ENCODE data around the gene TPPP. TPM values are rescaled to one million over a fixed set of nuclear protein-coding genes. Genes with fewer than 3 reads are reported as not detected.

TPPP gene
- total RNA-seq, 1 experiment from 2014 or later, result 1.8 TPM

- ChIA-PET POLR2A (no interaction called here), CTCF (interaction anchor here (0.6 to 1.3 kb wide), 4 partner anchors 24 to 257 kb away, joined by 3 to 5 read pairs (median 3); no protein-coding TSS in a partner anchor)
- TF ChIP-seq, protein P1, sequence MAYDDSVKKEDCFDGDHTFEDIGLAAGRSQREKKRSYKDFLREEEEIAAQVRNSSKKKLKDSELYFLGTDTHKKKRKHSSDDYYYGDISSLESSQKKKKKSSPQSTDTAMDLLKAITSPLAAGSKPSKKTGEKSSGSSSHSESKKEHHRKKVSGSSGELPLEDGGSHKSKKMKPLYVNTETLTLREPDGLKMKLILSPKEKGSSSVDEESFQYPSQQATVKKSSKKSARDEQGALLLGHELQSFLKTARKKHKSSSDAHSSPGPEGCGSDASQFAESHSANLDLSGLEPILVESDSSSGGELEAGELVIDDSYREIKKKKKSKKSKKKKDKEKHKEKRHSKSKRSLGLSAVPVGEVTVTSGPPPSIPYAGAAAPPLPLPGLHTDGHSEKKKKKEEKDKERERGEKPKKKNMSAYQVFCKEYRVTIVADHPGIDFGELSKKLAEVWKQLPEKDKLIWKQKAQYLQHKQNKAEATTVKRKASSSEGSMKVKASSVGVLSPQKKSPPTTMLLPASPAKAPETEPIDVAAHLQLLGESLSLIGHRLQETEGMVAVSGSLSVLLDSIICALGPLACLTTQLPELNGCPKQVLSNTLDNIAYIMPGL (CRISPR knock-in tag; IDR thresholded peaks at IDR 0.05), result no peak
- TF ChIP-seq ZNF263 (CRISPR knock-in tag; IDR thresholded peaks at IDR 0.05; ENCODE audit: low read depth) (no peak), ZNF232 (CRISPR knock-in tag; IDR thresholded peaks at IDR 0.05) (no peak), FOXJ3 (CRISPR knock-in tag; IDR thresholded peaks at IDR 0.05; ENCODE audit: borderline replicate concordance) (no peak), SP1 (CRISPR knock-in tag; conservative IDR thresholded peaks at IDR 0.05) (no peak), TCF7 (CRISPR knock-in tag; IDR thresholded peaks at IDR 0.05; ENCODE audit: low read depth) (no peak), KAT7 (CRISPR knock-in tag; IDR thresholded peaks at IDR 0.05; ENCODE audit: borderline replicate concordance) (no peak), CREB1 (CRISPR knock-in tag; IDR thresholded peaks at IDR 0.05) (no peak), TEAD1 (CRISPR knock-in tag; IDR thresholded peaks at IDR 0.05) (no peak), GTF2I (CRISPR knock-in tag; conservative IDR thresholded peaks at IDR 0.05) (no peak), GABPB1 (CRISPR knock-in tag; IDR thresholded peaks at IDR 0.05) (no peak), NR2C2 (CRISPR knock-in tag; IDR thresholded peaks at IDR 0.05) (no peak), EMX1 (CRISPR knock-in tag; IDR thresholded peaks at IDR 0.05) (no peak)
- TF ChIP-seq, protein P2, sequence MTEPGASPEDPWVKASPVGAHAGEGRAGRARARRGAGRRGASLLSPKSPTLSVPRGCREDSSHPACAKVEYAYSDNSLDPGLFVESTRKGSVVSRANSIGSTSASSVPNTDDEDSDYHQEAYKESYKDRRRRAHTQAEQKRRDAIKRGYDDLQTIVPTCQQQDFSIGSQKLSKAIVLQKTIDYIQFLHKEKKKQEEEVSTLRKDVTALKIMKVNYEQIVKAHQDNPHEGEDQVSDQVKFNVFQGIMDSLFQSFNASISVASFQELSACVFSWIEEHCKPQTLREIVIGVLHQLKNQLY (CRISPR knock-in tag; IDR thresholded peaks at IDR 0.05), result no peak
- TF ChIP-seq, protein P3, sequence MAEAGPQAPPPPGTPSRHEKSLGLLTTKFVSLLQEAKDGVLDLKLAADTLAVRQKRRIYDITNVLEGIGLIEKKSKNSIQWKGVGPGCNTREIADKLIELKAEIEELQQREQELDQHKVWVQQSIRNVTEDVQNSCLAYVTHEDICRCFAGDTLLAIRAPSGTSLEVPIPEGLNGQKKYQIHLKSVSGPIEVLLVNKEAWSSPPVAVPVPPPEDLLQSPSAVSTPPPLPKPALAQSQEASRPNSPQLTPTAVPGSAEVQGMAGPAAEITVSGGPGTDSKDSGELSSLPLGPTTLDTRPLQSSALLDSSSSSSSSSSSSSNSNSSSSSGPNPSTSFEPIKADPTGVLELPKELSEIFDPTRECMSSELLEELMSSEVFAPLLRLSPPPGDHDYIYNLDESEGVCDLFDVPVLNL (CRISPR knock-in tag; IDR thresholded peaks at IDR 0.05; ENCODE audit: borderline replicate concordance, low read depth), result no peak
- TF ChIP-seq, protein P4, sequence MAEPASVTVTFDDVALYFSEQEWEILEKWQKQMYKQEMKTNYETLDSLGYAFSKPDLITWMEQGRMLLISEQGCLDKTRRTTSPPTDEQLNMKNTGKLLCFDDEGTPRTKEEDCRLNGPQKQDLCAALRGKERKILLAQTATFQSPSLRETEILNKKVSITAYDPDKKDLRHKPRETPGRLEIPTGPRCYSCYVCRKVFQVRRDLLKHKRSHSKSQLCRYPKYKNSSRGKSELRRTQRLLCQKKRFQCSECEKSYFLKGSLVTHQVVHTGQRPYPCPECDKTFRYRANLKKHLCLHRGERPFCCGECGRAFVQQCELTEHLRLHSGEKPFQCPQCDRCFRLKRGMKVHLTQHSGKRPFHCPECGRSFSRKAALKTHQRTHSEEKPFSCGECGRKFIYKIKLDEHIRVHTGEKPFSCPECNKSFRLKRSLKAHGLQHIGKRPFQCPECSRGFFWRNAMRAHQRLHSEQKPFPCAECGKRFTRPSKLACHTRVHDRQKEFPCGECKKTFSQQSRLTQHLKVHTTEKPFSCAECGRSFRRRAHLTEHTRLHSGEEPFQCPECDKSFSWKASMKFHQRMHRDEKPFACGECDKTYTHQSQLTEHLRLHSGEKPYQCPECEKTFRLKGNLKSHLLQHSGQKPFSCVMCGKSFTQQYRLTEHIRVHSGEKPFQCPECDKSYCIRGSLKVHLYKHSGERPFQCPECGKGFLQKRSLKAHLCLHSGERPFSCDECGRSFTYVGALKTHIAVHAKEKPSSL (CRISPR knock-in tag; conservative IDR thresholded peaks at IDR 0.05), result no peak
- TF ChIP-seq, protein P5, sequence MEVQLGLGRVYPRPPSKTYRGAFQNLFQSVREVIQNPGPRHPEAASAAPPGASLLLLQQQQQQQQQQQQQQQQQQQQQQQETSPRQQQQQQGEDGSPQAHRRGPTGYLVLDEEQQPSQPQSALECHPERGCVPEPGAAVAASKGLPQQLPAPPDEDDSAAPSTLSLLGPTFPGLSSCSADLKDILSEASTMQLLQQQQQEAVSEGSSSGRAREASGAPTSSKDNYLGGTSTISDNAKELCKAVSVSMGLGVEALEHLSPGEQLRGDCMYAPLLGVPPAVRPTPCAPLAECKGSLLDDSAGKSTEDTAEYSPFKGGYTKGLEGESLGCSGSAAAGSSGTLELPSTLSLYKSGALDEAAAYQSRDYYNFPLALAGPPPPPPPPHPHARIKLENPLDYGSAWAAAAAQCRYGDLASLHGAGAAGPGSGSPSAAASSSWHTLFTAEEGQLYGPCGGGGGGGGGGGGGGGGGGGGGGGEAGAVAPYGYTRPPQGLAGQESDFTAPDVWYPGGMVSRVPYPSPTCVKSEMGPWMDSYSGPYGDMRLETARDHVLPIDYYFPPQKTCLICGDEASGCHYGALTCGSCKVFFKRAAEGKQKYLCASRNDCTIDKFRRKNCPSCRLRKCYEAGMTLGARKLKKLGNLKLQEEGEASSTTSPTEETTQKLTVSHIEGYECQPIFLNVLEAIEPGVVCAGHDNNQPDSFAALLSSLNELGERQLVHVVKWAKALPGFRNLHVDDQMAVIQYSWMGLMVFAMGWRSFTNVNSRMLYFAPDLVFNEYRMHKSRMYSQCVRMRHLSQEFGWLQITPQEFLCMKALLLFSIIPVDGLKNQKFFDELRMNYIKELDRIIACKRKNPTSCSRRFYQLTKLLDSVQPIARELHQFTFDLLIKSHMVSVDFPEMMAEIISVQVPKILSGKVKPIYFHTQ (CRISPR knock-in tag; IDR thresholded peaks at IDR 0.05), result no peak
- peak overlapping the region; percentile 69 for H3K4me3 Mint-ChIP-seq
- ATAC-seq, result no peak
- DNase-seq (ENCODE audit: low spot score), result no peak
- H3K4me1 Mint-ChIP-seq, result peaks cover 24% of the 10 kb centered on the region
- no peak overlapping the region for H3K27ac Mint-ChIP-seq
- H3K36me3 Mint-ChIP-seq, result peaks cover 20% of the 10 kb centered on the region
- H3K9me3 Mint-ChIP-seq, result peaks cover 10% of the 10 kb centered on the region
- H3K27me3 Mint-ChIP-seq (ENCODE audit: low read depth), result no peaks in the 10 kb centered on the region
These were observed 82.1 kb downstream of the TPPP start for GRCh38 chr5:610744-611730.
